SU-DHL-6 (cell line): ENCODE measurements around the gene TRUB1.

ENCODE experiments used
- H2AFZ ChIP-seq: fragments of 200-600 bp; sonication (generic); 2 replicates; pipeline ENCODE4 v1.6.1; 2014; ENCODE audit warnings: low read depth, mild to moderate bottlenecking, moderate library complexity, mixed read lengths, antibody characterized with exemption, low read length; ENCODE audit not compliant: severe bottlenecking
- H3F3A ChIP-seq: fragments of 200-600 bp; shearing (Covaris generic); 2 replicates; pipeline ENCODE4 v1.6.0; 2016; ENCODE audit warnings: antibody characterized with exemption, mild to moderate bottlenecking; ENCODE audit not compliant: insufficient read depth
- H3K27ac ChIP-seq: fragments of 200-600 bp; sonication (generic); 2 replicates; pipeline ENCODE4 v1.5.1; 2016; ENCODE audit warnings: low read depth, mild to moderate bottlenecking, low read length, moderate library complexity, mixed read lengths
- H3K27me3 ChIP-seq: fragments of 200-600 bp; sonication (generic), shearing (Covaris generic); 2 replicates; pipeline ENCODE4 v1.6.0; 2014; ENCODE audit warnings: mild to moderate bottlenecking, low read length
- H3K36me3 ChIP-seq: fragments of 200-600 bp; sonication (generic); 2 replicates; pipeline ENCODE4 v1.6.1; 2014; ENCODE audit warnings: mild to moderate bottlenecking, low read length, mixed read lengths
- H3K4me2 ChIP-seq: fragments of 300-600, 200-600 bp; shearing (Covaris generic), sonication (generic); 2 replicates; pipeline ENCODE4 v1.6.0; 2014; ENCODE audit warnings: low read length, low read depth, mild to moderate bottlenecking; ENCODE audit not compliant: poor library complexity, severe bottlenecking
- H3K4me3 ChIP-seq: fragments of 200-600 bp; sonication (generic); 2 replicates; pipeline ENCODE4 v1.5.1; 2014; ENCODE audit warnings: antibody characterized with exemption, low read length, mild to moderate bottlenecking, mixed read lengths; ENCODE audit not compliant: insufficient read depth, poor library complexity, severe bottlenecking
- H3K79me2 ChIP-seq: fragments of 200-600 bp; sonication (generic); 2 replicates; pipeline ENCODE4 v1.6.1; 2014; ENCODE audit warnings: mild to moderate bottlenecking, low read length, moderate library complexity; ENCODE audit not compliant: insufficient read depth
- H3K9ac ChIP-seq: fragments of 200-600 bp; sonication (generic); 2 replicates; pipeline ENCODE4 v1.7.0; 2014; ENCODE audit warnings: mild to moderate bottlenecking, low read length
- H3K9me2 ChIP-seq: fragments of 200-600 bp; sonication (generic); replicated peaks from 2 replicates; pipeline ENCODE4 v1.6.1; 2014; ENCODE audit warnings: low read length; ENCODE audit not compliant: insufficient read depth
- H3K9me3 ChIP-seq: fragments of 200-600 bp; sonication (generic); 2 replicates; pipeline ENCODE4 v1.6.1; 2014; ENCODE audit warnings: low read length, mixed read lengths; ENCODE audit not compliant: insufficient read depth
- H4K20me1 ChIP-seq: fragments of 200-600 bp; sonication (generic); 2 replicates; pipeline ENCODE4 v1.6.1; 2014; ENCODE audit warnings: low read depth, mild to moderate bottlenecking, antibody characterized with exemption, low read length, moderate library complexity, mixed read lengths
- EZH2phosphoT487 ChIP-seq: fragments of 200-600 bp; sonication (generic), shearing (Covaris generic); conservative IDR thresholded peaks from 2 replicates; pipeline ENCODE4 v1.6.1; 2018; ENCODE audit warnings: mild to moderate bottlenecking, antibody characterized with exemption, low read length, moderate library complexity, mixed read lengths
- TF ChIP-seq, protein P1 (sequence below): fragments of 200-600 bp; sonication (generic); IDR thresholded peaks from one replicate; pipeline ENCODE4 v1.5.1; 2017; ENCODE audit warnings: antibody characterized with exemption, mild to moderate bottlenecking, low read length, moderate library complexity; ENCODE audit not compliant: insufficient read depth, poor library complexity, severe bottlenecking

Gene TRUB1

DNA sequence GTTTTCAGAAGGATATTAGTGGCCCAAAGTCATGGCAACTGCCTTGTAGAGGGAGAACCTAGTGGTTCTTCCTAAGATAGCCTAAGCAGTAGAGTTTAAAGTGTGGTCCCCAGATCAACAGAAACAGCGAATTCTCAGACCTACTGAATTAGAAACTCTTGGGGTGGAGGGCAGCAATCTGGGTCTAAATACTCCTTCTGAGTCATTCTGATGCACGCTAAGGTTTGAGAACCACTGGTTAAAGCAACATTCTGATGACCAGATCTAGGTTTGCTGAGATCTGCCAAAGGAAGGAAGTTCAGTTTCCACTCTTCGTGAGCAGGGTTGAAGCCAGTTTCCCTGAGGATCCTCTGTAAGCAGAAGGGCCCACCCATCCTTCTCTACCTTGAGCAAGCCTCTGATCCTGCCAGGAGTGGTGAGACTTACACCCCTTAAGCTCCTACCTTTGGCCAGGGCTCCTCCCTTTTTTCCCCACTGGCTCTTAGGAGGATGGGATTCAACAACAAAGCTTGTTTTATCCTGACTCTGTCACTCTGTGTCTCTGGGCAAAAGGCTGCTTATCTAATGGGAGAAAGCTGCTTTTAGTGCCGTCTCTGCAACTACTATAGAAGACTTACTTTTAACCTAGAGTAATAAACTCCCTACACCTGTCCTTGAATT, 26.8 kb upstream of the TRUB1 start:
- Histone ChIP-seq H3K9me3 (no peaks in the 10 kb centered on the region), H3K36me3 (no peaks in the 10 kb centered on the region), H3K27ac (no peak overlapping the region), H3K4me2 (no peak overlapping the region), H3K79me2 (no peaks in the 10 kb centered on the region), H3K9ac (no peak overlapping the region), H4K20me1 (no peaks in the 10 kb centered on the region), H3K9me2 (no peaks in the 10 kb centered on the region), H3F3A (no peaks in the 10 kb centered on the region), H2AFZ (no peak overlapping the region), H3K27me3 (no peaks in the 10 kb centered on the region), H3K4me3 (no peak overlapping the region)
- TF ChIP-seq, protein P1, sequence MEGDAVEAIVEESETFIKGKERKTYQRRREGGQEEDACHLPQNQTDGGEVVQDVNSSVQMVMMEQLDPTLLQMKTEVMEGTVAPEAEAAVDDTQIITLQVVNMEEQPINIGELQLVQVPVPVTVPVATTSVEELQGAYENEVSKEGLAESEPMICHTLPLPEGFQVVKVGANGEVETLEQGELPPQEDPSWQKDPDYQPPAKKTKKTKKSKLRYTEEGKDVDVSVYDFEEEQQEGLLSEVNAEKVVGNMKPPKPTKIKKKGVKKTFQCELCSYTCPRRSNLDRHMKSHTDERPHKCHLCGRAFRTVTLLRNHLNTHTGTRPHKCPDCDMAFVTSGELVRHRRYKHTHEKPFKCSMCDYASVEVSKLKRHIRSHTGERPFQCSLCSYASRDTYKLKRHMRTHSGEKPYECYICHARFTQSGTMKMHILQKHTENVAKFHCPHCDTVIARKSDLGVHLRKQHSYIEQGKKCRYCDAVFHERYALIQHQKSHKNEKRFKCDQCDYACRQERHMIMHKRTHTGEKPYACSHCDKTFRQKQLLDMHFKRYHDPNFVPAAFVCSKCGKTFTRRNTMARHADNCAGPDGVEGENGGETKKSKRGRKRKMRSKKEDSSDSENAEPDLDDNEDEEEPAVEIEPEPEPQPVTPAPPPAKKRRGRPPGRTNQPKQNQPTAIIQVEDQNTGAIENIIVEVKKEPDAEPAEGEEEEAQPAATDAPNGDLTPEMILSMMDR = no peak
- no peak for TF ChIP-seq EZH2phosphoT487

DNA sequence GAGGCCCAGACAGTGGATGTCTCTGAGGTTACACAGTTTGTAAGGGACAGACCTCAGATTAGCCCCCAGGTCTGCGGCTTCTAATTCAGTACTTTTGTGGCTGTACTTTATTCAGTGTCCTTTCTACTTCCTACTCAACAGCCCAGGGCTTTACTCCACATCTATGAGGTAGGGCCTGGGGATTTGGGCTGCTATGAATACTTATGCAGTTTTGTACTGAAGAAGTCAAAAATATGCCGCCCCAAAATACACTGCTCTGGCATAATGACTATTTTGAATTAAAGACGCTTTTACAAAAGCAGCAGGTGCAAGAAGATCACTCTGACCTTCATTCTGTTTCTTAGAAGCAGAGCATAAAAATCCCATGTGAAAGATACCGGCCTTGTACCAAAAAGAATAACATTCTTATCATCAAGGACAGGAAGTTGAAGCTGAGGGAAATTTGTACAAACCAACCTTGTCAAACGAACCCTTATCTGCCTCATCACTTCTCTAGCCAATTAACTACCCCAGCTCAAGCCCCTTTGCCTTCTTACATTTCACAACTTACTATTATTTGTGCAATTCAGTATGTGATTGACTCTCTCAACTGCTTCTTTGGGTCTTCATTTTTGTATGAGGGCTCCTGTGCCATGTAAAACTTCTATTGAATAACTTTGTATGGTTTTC, 26.1 kb upstream of the TRUB1 start:
- Histone ChIP-seq H3K9ac (no peak overlapping the region), H3K36me3 (no peaks in the 10 kb centered on the region), H3F3A (no peaks in the 10 kb centered on the region), H2AFZ (no peak overlapping the region), H3K4me2 (no peak overlapping the region), H3K27me3 (no peaks in the 10 kb centered on the region), H3K9me3 (no peaks in the 10 kb centered on the region), H4K20me1 (no peaks in the 10 kb centered on the region), H3K79me2 (no peaks in the 10 kb centered on the region), H3K9me2 (no peaks in the 10 kb centered on the region), H3K4me3 (no peak overlapping the region), H3K27ac (no peak overlapping the region)
- TF ChIP-seq, protein P1 = no peak
- TF ChIP-seq EZH2phosphoT487 = no peak

DNA sequence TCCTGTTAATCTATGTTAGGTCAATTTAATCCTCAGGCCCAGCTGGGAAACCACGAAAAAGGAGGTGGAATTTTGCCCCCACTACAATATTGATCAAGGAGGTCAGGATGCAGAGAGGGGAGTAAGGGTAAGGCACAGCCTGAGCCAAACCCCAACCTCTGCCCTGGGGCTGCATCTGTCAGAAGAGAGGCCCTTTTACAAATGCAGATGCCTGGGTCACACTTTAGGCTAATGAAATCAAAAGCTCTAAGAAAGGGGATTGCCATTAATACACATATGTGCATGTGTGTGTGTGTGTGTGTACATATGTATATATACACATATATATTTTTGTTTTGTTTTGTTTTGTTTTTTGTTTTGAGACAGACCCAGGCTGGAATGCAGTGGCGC, 25.5 kb upstream of the TRUB1 start:
- Histone ChIP-seq H3K4me3 (no peak overlapping the region), H3K27ac (no peak overlapping the region), H3K79me2 (no peaks in the 10 kb centered on the region), H3K27me3 (no peaks in the 10 kb centered on the region), H2AFZ (no peak overlapping the region), H3K4me2 (no peak overlapping the region), H3F3A (no peaks in the 10 kb centered on the region), H3K9me3 (no peaks in the 10 kb centered on the region), H4K20me1 (no peaks in the 10 kb centered on the region), H3K36me3 (no peaks in the 10 kb centered on the region), H3K9ac (no peak overlapping the region), H3K9me2 (no peaks in the 10 kb centered on the region)
- TF ChIP-seq, protein P1 = no peak
- no peak for TF ChIP-seq EZH2phosphoT487
